ENCODE results near the gene UBE2J1.
A peak's percentile ranks its signal among the peaks of the same experiment; 100 is the strongest.
"Not testable (repeated sequence)": the region's sequence is repeated elsewhere in the genome, so short reads cannot be mapped to it uniquely, and the experiment has no call there.

UBE2J1 gene

GRCh38 chr6:89298680-89299465 lies 53.6 kb downstream of the UBE2J1 start:
- TF ChIP-seq GATA1 (IDR thresholded peaks at IDR 0.05; ENCODE audit: low read depth, low read length) (no peak), POLR2A (IDR thresholded peaks at IDR 0.05; ENCODE audit: low read length) (no peak)
- no peak for DNase-seq

GRCh38 chr6:89297695-89298351 lies 54.7 kb downstream of the UBE2J1 start:
- no peak for TF ChIP-seq POLR2A (IDR thresholded peaks at IDR 0.05; ENCODE audit: low read length)
- no peak for TF ChIP-seq GATA1 (IDR thresholded peaks at IDR 0.05; ENCODE audit: low read depth, low read length)
- DNase-seq, result no peak

GRCh38 chr6:89295981-89296380 lies 56.5 kb downstream of the UBE2J1 start:
- DNase-seq, result no peak
- TF ChIP-seq POLR2A (IDR thresholded peaks at IDR 0.05; ENCODE audit: low read length) (no peak), GATA1 (IDR thresholded peaks at IDR 0.05; ENCODE audit: low read depth, low read length) (no peak)

- not testable (repeated sequence) for DNase-seq
These were observed 57.4 kb downstream of the UBE2J1 start for GRCh38 chr6:89295116-89295515.

- no peak for TF ChIP-seq GATA1 (IDR thresholded peaks at IDR 0.05; ENCODE audit: low read depth, low read length)
- no peak for TF ChIP-seq POLR2A (IDR thresholded peaks at IDR 0.05; ENCODE audit: low read length)
- no peak for DNase-seq
These were observed 61.2 kb downstream of the UBE2J1 start for GRCh38 chr6:89291256-89291819.

- no peak for DNase-seq
- TF ChIP-seq GATA1 (IDR thresholded peaks at IDR 0.05; ENCODE audit: low read depth, low read length), result no peak
- TF ChIP-seq POLR2A (IDR thresholded peaks at IDR 0.05; ENCODE audit: low read length), result no peak
These were observed 61.9 kb downstream of the UBE2J1 start for GRCh38 chr6:89290401-89291155.

GRCh38 chr6:89289710-89290109 lies 62.8 kb downstream of the UBE2J1 start:
- DNase-seq, result no peak
- TF ChIP-seq POLR2A (IDR thresholded peaks at IDR 0.05; ENCODE audit: low read length) (no peak), GATA1 (IDR thresholded peaks at IDR 0.05; ENCODE audit: low read depth, low read length) (no peak)

GRCh38 chr6:89287351-89288028 lies 65.0 kb downstream of the UBE2J1 start:
- no peak for TF ChIP-seq POLR2A (IDR thresholded peaks at IDR 0.05; ENCODE audit: low read length)
- TF ChIP-seq GATA1 (IDR thresholded peaks at IDR 0.05; ENCODE audit: low read depth, low read length), result no peak
- no peak for DNase-seq

- DNase-seq, result no peak
- no peak for TF ChIP-seq POLR2A (IDR thresholded peaks at IDR 0.05; ENCODE audit: low read length)
- no peak for TF ChIP-seq GATA1 (IDR thresholded peaks at IDR 0.05; ENCODE audit: low read depth, low read length)
These were observed 66.0 kb downstream of the UBE2J1 start for GRCh38 chr6:89286516-89286915.

GRCh38 chr6:89284963-89285735 lies 67.4 kb downstream of the UBE2J1 start:
- TF ChIP-seq POLR2A (IDR thresholded peaks at IDR 0.05; ENCODE audit: low read length) (no peak), GATA1 (IDR thresholded peaks at IDR 0.05; ENCODE audit: low read depth, low read length) (no peak)
- DNase-seq, result no peak

GRCh38 chr6:89284081-89284480 lies 68.4 kb downstream of the UBE2J1 start:
- TF ChIP-seq GATA1 (IDR thresholded peaks at IDR 0.05; ENCODE audit: low read depth, low read length) (no peak), POLR2A (IDR thresholded peaks at IDR 0.05; ENCODE audit: low read length) (no peak)
- no peak for DNase-seq

GRCh38 chr6:89282749-89283148 lies 69.8 kb downstream of the UBE2J1 start:
- no peak for TF ChIP-seq POLR2A (IDR thresholded peaks at IDR 0.05; ENCODE audit: low read length)
- TF ChIP-seq GATA1 (IDR thresholded peaks at IDR 0.05; ENCODE audit: low read depth, low read length), result no peak
- DNase-seq, result no peak

GRCh38 chr6:89281779-89282246 lies 70.7 kb downstream of the UBE2J1 start:
- DNase-seq, result peak; percentile 61
- TF ChIP-seq POLR2A (IDR thresholded peaks at IDR 0.05; ENCODE audit: low read length) (no peak), GATA1 (IDR thresholded peaks at IDR 0.05; ENCODE audit: low read depth, low read length) (no peak)
